Fibroblast of skin of left biceps (primary cell): Measurements from ENCODE around the gene INPP5A.
"Not testable (repeated sequence)": the region's sequence is repeated elsewhere in the genome, so short reads cannot be mapped to it uniquely, and the experiment has no call there.

ENCODE experiments used
- DNase-seq, 2 experiments: peaks; one replicate each; pipeline ENCODE4 v3.0.0-alpha.2; 2013; ENCODE audit warnings: low read depth in 2 of 2

The INPP5A gene

GRCh38 chr10:132813560-132814468 lies 276.2 kb downstream of the INPP5A start:
- no peak for DNase-seq

- no peak for DNase-seq
Measured at GRCh38 chr10:132814469-132814856, 276.9 kb downstream of the INPP5A start.

GRCh38 chr10:132815168-132815857 lies 277.7 kb downstream of the INPP5A start:
- no peak for DNase-seq

GRCh38 chr10:132816718-132817117 lies 279.1 kb downstream of the INPP5A start:
- DNase-seq, result no peak

GRCh38 chr10:132817701-132818211 lies 280.2 kb downstream of the INPP5A start:
- no peak for DNase-seq

GRCh38 chr10:132820056-132820455 lies 282.5 kb downstream of the INPP5A start:
- DNase-seq, result no peak

- DNase-seq, result not testable (repeated sequence)
Measured at GRCh38 chr10:132825783-132826523, 288.4 kb downstream of the INPP5A start.

GRCh38 chr10:132826524-132827422 lies 289.2 kb downstream of the INPP5A start:
- no peak for DNase-seq

GRCh38 chr10:132827423-132827789 lies 289.8 kb downstream of the INPP5A start:
- no peak for DNase-seq

GRCh38 chr10:132827861-132828539 lies 290.4 kb downstream of the INPP5A start:
- DNase-seq, result no peak

GRCh38 chr10:132828681-132829080 lies 291.1 kb downstream of the INPP5A start:
- DNase-seq, result no peak

GRCh38 chr10:132829403-132829802 lies 291.8 kb downstream of the INPP5A start:
- DNase-seq, result no peak

- no peak for DNase-seq
Measured at GRCh38 chr10:132832186-132832969, 294.8 kb downstream of the INPP5A start.
